SU-DHL-6 (cell line): ENCODE data around the gene NR2F2.

Experiments
- EZH2phosphoT487 ChIP-seq: fragments of 200-600 bp; sonication (generic), shearing (Covaris generic); conservative IDR thresholded peaks from 2 replicates; pipeline ENCODE4 v1.6.1; 2018; ENCODE audit warnings: mild to moderate bottlenecking, antibody characterized with exemption, low read length, moderate library complexity, mixed read lengths
- TF ChIP-seq, protein P1 (sequence below): fragments of 200-600 bp; sonication (generic); IDR thresholded peaks from one replicate; pipeline ENCODE4 v1.5.1; 2017; ENCODE audit warnings: antibody characterized with exemption, mild to moderate bottlenecking, low read length, moderate library complexity; ENCODE audit not compliant: insufficient read depth, poor library complexity, severe bottlenecking

DNA sequence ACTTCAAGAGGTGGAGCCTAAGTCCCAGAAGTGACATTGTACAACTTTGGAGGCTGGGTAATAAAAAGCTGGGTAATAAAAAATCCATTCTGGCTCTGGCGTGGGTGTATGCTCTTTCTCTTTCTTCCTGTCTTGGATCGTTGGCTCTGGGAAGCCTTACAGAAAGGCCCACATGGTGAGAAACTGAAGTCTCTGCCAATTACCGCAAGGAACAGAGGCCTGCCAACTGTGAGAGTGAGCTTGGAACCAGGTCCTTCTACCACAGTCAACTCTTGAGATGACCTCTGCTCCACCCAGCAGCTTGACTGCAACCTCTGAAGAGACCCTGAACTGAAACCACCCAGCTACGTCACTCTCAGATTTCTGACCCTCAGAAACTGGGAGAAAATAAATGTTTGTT lies 51.0 kb downstream of the NR2F2 start:
- TF ChIP-seq, protein P1, sequence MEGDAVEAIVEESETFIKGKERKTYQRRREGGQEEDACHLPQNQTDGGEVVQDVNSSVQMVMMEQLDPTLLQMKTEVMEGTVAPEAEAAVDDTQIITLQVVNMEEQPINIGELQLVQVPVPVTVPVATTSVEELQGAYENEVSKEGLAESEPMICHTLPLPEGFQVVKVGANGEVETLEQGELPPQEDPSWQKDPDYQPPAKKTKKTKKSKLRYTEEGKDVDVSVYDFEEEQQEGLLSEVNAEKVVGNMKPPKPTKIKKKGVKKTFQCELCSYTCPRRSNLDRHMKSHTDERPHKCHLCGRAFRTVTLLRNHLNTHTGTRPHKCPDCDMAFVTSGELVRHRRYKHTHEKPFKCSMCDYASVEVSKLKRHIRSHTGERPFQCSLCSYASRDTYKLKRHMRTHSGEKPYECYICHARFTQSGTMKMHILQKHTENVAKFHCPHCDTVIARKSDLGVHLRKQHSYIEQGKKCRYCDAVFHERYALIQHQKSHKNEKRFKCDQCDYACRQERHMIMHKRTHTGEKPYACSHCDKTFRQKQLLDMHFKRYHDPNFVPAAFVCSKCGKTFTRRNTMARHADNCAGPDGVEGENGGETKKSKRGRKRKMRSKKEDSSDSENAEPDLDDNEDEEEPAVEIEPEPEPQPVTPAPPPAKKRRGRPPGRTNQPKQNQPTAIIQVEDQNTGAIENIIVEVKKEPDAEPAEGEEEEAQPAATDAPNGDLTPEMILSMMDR = no peak
- TF ChIP-seq EZH2phosphoT487 = no peak
